ENCODE results near the gene ITGB2.

The ITGB2 gene

DNA sequence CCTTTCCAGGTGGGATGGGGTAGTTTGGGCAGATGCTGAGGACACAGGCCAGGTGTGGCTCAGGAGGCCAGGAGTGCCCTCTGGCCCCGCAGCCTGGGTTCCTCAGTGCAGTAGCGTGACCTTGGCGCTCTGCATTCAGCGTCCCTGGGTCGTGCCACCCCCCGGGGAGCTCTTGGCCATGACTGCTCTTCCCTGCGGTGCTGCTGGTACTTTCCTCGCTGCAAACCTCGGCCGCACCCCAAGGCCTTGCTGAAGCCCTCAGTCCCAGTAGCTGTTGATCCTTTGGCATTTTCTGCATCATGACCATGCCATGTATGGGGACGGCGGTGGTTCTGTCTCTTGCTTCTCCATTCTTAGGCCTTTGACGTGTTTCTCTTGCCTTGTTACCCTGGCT, 32.9 kb upstream of the ITGB2 start:
- TF ChIP-seq, protein P1, sequence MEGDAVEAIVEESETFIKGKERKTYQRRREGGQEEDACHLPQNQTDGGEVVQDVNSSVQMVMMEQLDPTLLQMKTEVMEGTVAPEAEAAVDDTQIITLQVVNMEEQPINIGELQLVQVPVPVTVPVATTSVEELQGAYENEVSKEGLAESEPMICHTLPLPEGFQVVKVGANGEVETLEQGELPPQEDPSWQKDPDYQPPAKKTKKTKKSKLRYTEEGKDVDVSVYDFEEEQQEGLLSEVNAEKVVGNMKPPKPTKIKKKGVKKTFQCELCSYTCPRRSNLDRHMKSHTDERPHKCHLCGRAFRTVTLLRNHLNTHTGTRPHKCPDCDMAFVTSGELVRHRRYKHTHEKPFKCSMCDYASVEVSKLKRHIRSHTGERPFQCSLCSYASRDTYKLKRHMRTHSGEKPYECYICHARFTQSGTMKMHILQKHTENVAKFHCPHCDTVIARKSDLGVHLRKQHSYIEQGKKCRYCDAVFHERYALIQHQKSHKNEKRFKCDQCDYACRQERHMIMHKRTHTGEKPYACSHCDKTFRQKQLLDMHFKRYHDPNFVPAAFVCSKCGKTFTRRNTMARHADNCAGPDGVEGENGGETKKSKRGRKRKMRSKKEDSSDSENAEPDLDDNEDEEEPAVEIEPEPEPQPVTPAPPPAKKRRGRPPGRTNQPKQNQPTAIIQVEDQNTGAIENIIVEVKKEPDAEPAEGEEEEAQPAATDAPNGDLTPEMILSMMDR (IDR thresholded peaks at IDR 0.05; ENCODE audit: control insufficient read depth, extremely low read depth, insufficient read depth): no peak
- no peak overlapping the region for H3K4me3 ChIP-seq (ENCODE audit: low read depth, low read length)
- no peak for DNase-seq (ENCODE audit: low read depth)

DNA sequence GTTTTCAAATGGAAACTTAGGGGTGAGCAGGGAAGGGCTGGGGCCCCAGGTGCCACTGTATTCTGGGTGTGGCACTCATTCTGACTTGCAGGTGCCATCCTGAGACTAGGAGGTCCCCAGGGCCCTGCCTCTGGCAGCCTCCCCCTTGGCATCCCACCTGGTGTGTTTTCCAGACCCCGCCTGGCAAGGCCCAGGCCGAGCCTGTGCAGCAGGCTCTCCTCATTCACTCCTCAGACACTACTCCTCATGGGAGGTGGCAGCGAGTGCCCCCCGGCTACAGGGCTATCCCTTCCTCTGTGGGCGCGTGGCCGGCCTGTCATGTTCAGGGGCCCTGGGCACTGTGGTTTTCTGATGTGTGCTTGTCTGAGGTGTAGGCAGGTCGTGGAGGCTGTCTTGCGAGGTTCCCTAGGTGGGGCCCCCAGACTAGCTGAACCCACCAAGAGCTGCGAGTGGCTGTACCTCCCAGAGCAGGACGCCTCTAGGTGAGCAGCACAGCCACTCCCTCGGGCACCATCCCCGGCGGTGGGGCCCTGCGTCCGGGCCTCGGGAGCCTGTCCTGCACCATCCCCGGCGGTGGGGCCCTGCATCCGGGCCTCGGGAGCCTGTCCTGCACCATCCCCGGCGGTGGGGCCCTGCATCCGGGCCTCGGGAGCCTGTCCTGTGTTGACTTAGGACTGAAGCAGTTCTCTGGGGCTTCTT, 32.4 kb upstream of the ITGB2 start:
- H3K4me3 ChIP-seq (ENCODE audit: low read depth, low read length): no peak overlapping the region
- DNase-seq (ENCODE audit: low read depth): no peak
- TF ChIP-seq, protein P1 (IDR thresholded peaks at IDR 0.05; ENCODE audit: control insufficient read depth, extremely low read depth, insufficient read depth): no peak

DNA sequence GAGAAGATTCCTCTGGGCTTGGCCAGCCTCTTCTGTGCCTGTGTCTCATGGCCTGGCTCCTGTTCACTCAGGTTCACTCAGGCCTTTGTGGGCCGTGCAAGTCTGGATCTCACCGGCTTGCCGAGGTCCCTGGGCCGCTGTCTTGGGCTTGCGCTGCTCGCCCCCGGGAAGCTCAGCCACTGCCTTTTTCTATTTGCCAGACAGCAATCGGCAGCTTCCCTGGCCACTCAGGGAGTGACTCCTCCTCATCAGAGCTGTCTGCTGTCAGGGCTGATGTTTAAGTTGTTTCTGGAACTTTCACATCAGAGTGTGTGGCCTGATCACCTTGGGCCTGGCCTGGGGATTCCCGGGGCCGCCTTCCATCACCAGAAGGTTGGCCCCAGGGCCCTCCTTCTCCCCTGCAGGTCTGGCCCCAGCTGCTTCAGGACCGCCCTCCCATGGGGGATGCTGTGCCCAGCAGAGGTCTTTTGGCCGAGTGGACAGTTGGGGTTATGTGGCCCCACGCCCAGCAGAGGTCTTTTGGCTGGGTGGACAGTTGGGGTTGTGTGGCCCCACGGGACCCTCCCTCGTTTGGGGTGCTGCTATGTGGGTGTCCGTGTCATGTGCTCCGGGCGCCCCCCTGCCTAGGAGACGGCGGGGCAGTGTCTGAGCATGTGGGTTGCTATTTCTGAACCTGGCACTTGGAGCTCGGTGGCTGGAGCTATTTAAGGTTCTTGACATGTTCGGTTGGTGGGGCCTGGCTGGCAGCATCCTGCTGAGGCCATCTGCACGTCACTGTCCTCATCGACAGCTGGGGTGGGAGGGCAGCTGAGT, 31.6 kb upstream of the ITGB2 start:
- TF ChIP-seq, protein P1 (IDR thresholded peaks at IDR 0.05; ENCODE audit: control insufficient read depth, extremely low read depth, insufficient read depth): no peak
- DNase-seq (ENCODE audit: low read depth): no peak
- no peak overlapping the region for H3K4me3 ChIP-seq (ENCODE audit: low read depth, low read length)

DNA sequence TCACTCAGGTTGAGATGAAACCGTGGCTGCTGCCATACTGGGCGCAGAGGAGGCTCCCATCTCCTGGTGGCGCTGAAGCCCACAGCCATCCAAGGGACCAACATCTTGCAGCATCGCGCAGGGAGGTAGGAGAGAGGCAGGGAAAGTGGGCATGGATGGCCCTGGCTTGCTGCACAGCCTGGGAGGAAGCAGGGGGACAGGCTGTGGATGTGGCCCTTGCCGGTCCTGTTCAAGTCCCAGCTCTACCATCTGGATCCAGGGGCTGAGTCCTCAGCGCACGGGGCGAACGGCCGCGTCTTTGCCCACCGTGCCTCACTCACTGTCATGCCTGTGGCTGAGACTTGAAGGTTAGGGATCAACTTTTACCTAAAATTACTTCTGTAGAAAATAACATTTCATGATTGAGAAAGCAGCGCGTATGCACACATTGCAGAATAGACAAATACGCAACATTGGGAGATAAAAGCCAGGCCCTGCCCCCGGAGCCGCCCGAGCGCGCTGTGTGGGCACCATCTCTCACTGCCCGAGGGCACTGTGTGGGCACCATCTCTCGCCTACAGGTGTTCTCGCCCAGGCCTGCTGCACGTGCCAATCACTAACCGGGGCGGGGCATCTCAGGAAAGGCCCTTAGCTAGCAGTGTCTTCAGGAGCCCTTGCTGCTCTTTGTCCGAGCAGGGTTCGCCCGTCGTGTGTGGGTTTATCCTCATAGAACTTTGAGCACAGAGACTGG, 30.7 kb upstream of the ITGB2 start:
- no peak overlapping the region for H3K4me3 ChIP-seq (ENCODE audit: low read depth, low read length)
- no peak for DNase-seq (ENCODE audit: low read depth)
- TF ChIP-seq, protein P1 (IDR thresholded peaks at IDR 0.05; ENCODE audit: control insufficient read depth, extremely low read depth, insufficient read depth): no peak

- DNase-seq (ENCODE audit: low read depth): no peak
- no peak overlapping the region for H3K4me3 ChIP-seq (ENCODE audit: low read depth, low read length)
- TF ChIP-seq, protein P1 (IDR thresholded peaks at IDR 0.05; ENCODE audit: control insufficient read depth, extremely low read depth, insufficient read depth): no peak
Measured at GRCh38 chr21:44950351-44950750, 29.7 kb upstream of the ITGB2 start.

DNA sequence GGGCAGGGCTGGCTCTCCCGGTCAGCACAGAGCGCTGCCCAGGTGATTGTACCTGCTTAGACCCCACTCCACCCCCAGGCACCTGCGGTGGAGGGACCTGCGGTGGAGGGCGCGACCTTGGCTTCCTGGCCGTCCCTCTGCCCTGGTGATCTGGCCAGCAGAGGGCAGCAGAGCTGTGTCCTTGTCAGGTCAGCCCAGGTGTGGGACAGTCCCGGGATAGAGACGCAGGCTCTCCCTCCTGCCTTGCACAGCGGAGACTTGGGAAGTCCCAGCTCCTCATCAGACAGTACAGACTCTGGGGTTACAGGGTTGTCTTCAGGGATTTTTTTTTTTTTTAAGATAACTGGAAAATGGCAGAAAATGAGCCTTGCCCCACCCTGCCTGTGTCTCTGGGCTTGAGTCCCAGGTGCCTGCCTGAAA, 29.1 kb upstream of the ITGB2 start:
- TF ChIP-seq, protein P1 (IDR thresholded peaks at IDR 0.05; ENCODE audit: control insufficient read depth, extremely low read depth, insufficient read depth): peak; percentile 97
- peak; percentile 40 for DNase-seq (ENCODE audit: low read depth)
- no peak overlapping the region for H3K4me3 ChIP-seq (ENCODE audit: low read depth, low read length)
